Vagina (tissue), 2 donors: ENCODE data around the gene TADA2B. TPM values are rescaled to one million over a fixed set of nuclear protein-coding genes. Genes with fewer than 3 reads are reported as not detected.

Experiments used
- DNase-seq, 2 donors: peaks; one replicate each; pipeline ENCODE4 v3.0.0-alpha.2; 2017; ENCODE audit errors: extremely low spot score in 2 of 2
- H3K27ac ChIP-seq: fragments of 200-600 bp; sonication (generic); one replicate; pipeline ENCODE4 v1.5.1; 2019
- H3K27me3 ChIP-seq: fragments of 200-600 bp; sonication (generic); one replicate; pipeline ENCODE4 v1.5.1; 2019
- H3K36me3 ChIP-seq, 2 donors: fragments of 200-600 bp; sonication (generic); one replicate each; pipeline ENCODE4 v1.5.1; 2017 to 2019
- H3K4me1 ChIP-seq: fragments of 200-600 bp; sonication (generic); one replicate; pipeline ENCODE4 v1.5.1; 2019
- H3K4me3 ChIP-seq, 2 donors: fragments of 200-600 bp; sonication (generic); 1 replicate in 1 of 2; 2 replicates in 1 of 2; pipeline ENCODE4 v1.5.1; 2016 to 2019
- H3K9me3 ChIP-seq: fragments of 200-600 bp; sonication (generic); one replicate; pipeline ENCODE4 v1.5.1; 2019
- CTCF ChIP-seq, 3 experiments: fragments of 450-650 bp in 2 of 3; fragments of 200-600 bp in 1 of 3; sonication (generic) in 1 of 3; IDR thresholded peaks; one replicate each; pipeline ENCODE4 v1.5.1; 2017 to 2019; ENCODE audit warnings: antibody characterized with exemption in 3 of 3, mild to moderate bottlenecking in 2 of 3, moderate library complexity in 2 of 3
- POLR2A ChIP-seq, 2 donors: fragments of 450-650 bp; IDR thresholded peaks; one replicate each; pipeline ENCODE4 v1.6.1; 2017; ENCODE audit warnings: antibody characterized with exemption in 2 of 2, mild to moderate bottlenecking in 2 of 2, moderate library complexity in 2 of 2
- POLR2AphosphoS5 ChIP-seq, 2 donors: sonication (generic); formaldehyde crosslinking; IDR thresholded peaks; one replicate each; pipeline ENCODE4 v1.9.0; 2017; ENCODE audit warnings: antibody characterized with exemption in 2 of 2, mild to moderate bottlenecking in 2 of 2, low read depth in 1 of 2; ENCODE audit not compliant: insufficient read depth in 1 of 2
- intact Hi-C: fragments of 100-400 bp; cut with DNase I; formaldehyde crosslinking; loops from one replicate; pipeline ENCODE4 v1.15.1; 2023
- total RNA-seq: library from RNA; depleted of rRNA; stranded (reverse); fragments of >200 nt; gene quantifications from one replicate; pipeline ENCODE4 v1.2.3, GENCODE V29; 2016

Gene TADA2B
- total RNA-seq, 1 donor from 2014 or later = 12.0 TPM

- DNase-seq = no peak
- peak overlapping the region; percentile 85 to 97 for H3K4me3 ChIP-seq
- H3K9me3 ChIP-seq = no peaks in the 10 kb centered on the region
- H3K27ac ChIP-seq = peak overlapping the region; percentile 78
- no peaks in the 10 kb centered on the region for H3K27me3 ChIP-seq
- no peak for TF ChIP-seq POLR2A (IDR thresholded peaks at IDR 0.05)
- TF ChIP-seq CTCF (IDR thresholded peaks at IDR 0.05) = no peak
- TF ChIP-seq POLR2AphosphoS5 (IDR thresholded peaks at IDR 0.05; ENCODE audit: insufficient read depth in 1 of 2, low read depth in 1 of 2) = no peak
- intact Hi-C loops = loop anchor here (5.0 kb wide), 1 partner anchor 95 kb away; no protein-coding TSS in a partner anchor
- peaks cover 0 to 25% of the 10 kb centered on the region in 2 donors for H3K36me3 ChIP-seq
- H3K4me1 ChIP-seq = peaks cover 39% of the 10 kb centered on the region
Observed at GRCh38 chr4:7067126-7067451, 23.9 kb downstream of the TADA2B start.

- DNase-seq = peak; percentile 99 to 100
- Histone ChIP-seq H3K27me3 (no peaks in the 10 kb centered on the region), H3K27ac (peak within 1 kb of the TSS; percentile 86), H3K4me3 (peak within 1 kb of the TSS; percentile 85 to 97), H3K4me1 (peaks cover 39% of the 10 kb centered on the region), H3K36me3 (peaks cover 0 to 22% of the 10 kb centered on the region in 2 donors), H3K9me3 (no peaks in the 10 kb centered on the region)
- intact Hi-C loops = loop anchor here (2.0 to 5.0 kb wide), 2 partner anchors 25 to 95 kb away; partner anchors contain the start of gene TADA2B
- TF ChIP-seq POLR2AphosphoS5 (IDR thresholded peaks at IDR 0.05; ENCODE audit: insufficient read depth in 1 of 2, low read depth in 1 of 2) (peak; percentile 93 to 99), CTCF (IDR thresholded peaks at IDR 0.05) (no peak), POLR2A (IDR thresholded peaks at IDR 0.05) (peak; percentile 1 to 95)
Observed at GRCh38 chr4:7067452-7068278, 24.5 kb downstream of the TADA2B start, which contains the start of gene GRPEL1. TSS of gene GRPEL1 (minus strand) at chr4:7068064. CDS start at chr4:7068032, 32 bp downstream.

- Histone ChIP-seq H3K36me3 (peaks cover 0 to 15% of the 10 kb centered on the region in 2 donors), H3K27me3 (no peaks in the 10 kb centered on the region), H3K27ac (peak overlapping the region; percentile 86), H3K9me3 (no peaks in the 10 kb centered on the region), H3K4me1 (peaks cover 39% of the 10 kb centered on the region), H3K4me3 (peak overlapping the region; percentile 85 to 97)
- DNase-seq = no peak
- intact Hi-C loops = loop anchor here (2.0 to 5.0 kb wide), 2 partner anchors 26 to 96 kb away; partner anchors contain the start of gene TADA2B
- TF ChIP-seq CTCF (IDR thresholded peaks at IDR 0.05) (peak in 1 of 3 experiments; percentile 4), POLR2AphosphoS5 (IDR thresholded peaks at IDR 0.05; ENCODE audit: insufficient read depth in 1 of 2, low read depth in 1 of 2) (peak in 1 of 2 donors; percentile 94), POLR2A (IDR thresholded peaks at IDR 0.05) (peak; percentile 3 to 87)
Observed at GRCh38 chr4:7068279-7068842, 25.2 kb downstream of the TADA2B start.

- intact Hi-C loops = loop anchor here (2.0 to 5.0 kb wide), 2 partner anchors 26 to 97 kb away; partner anchors contain the start of gene TADA2B
- H3K9me3 ChIP-seq = no peaks in the 10 kb centered on the region
- peak overlapping the region; percentile 85 to 97 for H3K4me3 ChIP-seq
- no peak for TF ChIP-seq POLR2AphosphoS5 (IDR thresholded peaks at IDR 0.05; ENCODE audit: insufficient read depth in 1 of 2, low read depth in 1 of 2)
- TF ChIP-seq POLR2A (IDR thresholded peaks at IDR 0.05) = no peak
- TF ChIP-seq CTCF (IDR thresholded peaks at IDR 0.05) = no peak
- H3K4me1 ChIP-seq = peaks cover 39% of the 10 kb centered on the region
- H3K36me3 ChIP-seq = peaks cover 0 to 10% of the 10 kb centered on the region in 2 donors
- no peaks in the 10 kb centered on the region for H3K27me3 ChIP-seq
- H3K27ac ChIP-seq = peak overlapping the region; percentile 86
- DNase-seq = no peak
Observed at GRCh38 chr4:7068883-7069282, 25.7 kb downstream of the TADA2B start.
